DND-41 (cell line): ENCODE results near the gene KLHL8.

Source experiments
- ATAC-seq: fragments of 200-7000 bp; cut with Tn5 transposase; 3 replicates; pipeline ENCODE4 v1.9.1; 2021; ENCODE audit warnings: low read depth; ENCODE audit not compliant: insufficient read depth
- DNase-seq: peaks from one replicate; pipeline ENCODE4 v3.0.0-alpha.2; 2020
- H2AFZ ChIP-seq: 2 replicates; pipeline ENCODE4 v1.6.0; 2012; ENCODE audit warnings: low read depth, low read length
- H3K27ac ChIP-seq: 2 replicates; pipeline ENCODE4 v1.5.1; 2012; ENCODE audit warnings: low read length, inconsistent platforms
- H3K27me3 ChIP-seq: fragments of 200-600 bp; sonication (generic); 2 replicates; pipeline ENCODE4 v1.6.0; 2012; ENCODE audit warnings: low read length, mild to moderate bottlenecking, inconsistent platforms; ENCODE audit not compliant: insufficient read depth, poor library complexity
- H3K36me3 ChIP-seq: 2 replicates; pipeline ENCODE4 v1.5.1; 2012; ENCODE audit warnings: low read length, inconsistent platforms; ENCODE audit not compliant: insufficient read depth
- H3K4me1 ChIP-seq: 2 replicates; pipeline ENCODE4 v1.5.1; 2012; ENCODE audit warnings: mild to moderate bottlenecking, low read length; ENCODE audit not compliant: insufficient read depth
- H3K4me2 ChIP-seq: 2 replicates; pipeline ENCODE4 v1.6.0; 2012; ENCODE audit warnings: mild to moderate bottlenecking, moderate library complexity, low read length, inconsistent platforms; ENCODE audit not compliant: insufficient read depth
- H3K4me3 ChIP-seq, 2 experiments: fragments of 200-600 bp in 1 of 2; shearing (Covaris generic) in 1 of 2; 2 replicates each; pipeline ENCODE4 v1.5.1; 2012 to 2016; ENCODE audit warnings: inconsistent platforms in 2 of 2, low read length in 2 of 2, mild to moderate bottlenecking in 2 of 2, low read depth in 1 of 2, moderate library complexity in 1 of 2
- H3K79me2 ChIP-seq: 2 replicates; pipeline ENCODE4 v1.6.0; 2012; ENCODE audit warnings: low read length, inconsistent platforms; ENCODE audit not compliant: insufficient read depth
- H3K9ac ChIP-seq: 2 replicates; pipeline ENCODE4 v1.6.0; 2012; ENCODE audit warnings: low read depth, mild to moderate bottlenecking, inconsistent platforms, low read length, moderate library complexity
- H3K9me3 ChIP-seq: 2 replicates; pipeline ENCODE4 v1.5.1; 2012; ENCODE audit warnings: low read length, moderate library complexity, mild to moderate bottlenecking, inconsistent platforms; ENCODE audit not compliant: insufficient read depth, severe bottlenecking
- H4K20me1 ChIP-seq: 2 replicates; pipeline ENCODE4 v1.6.0; 2012; ENCODE audit warnings: low read length; ENCODE audit not compliant: insufficient read depth
- CTCF ChIP-seq: IDR thresholded peaks from 2 replicates; pipeline ENCODE4 v1.5.1; 2012; ENCODE audit warnings: borderline replicate concordance, low read length, moderate library complexity, mild to moderate bottlenecking; ENCODE audit not compliant: poor library complexity, severe bottlenecking; ENCODE audit errors: extremely low read depth
- EZH2 ChIP-seq: IDR thresholded peaks from 3 replicates; pipeline ENCODE4 v1.6.1; 2012; ENCODE audit warnings: borderline replicate concordance, low read depth, mild to moderate bottlenecking, moderate library complexity, low read length, inconsistent platforms; ENCODE audit not compliant: severe bottlenecking

The KLHL8 gene

GRCh38 chr4:87129681-87130080 is 90.7 kb downstream of the KLHL8 start:
- Histone ChIP-seq H3K36me3 (peaks cover 100% of the 10 kb centered on the region), H4K20me1 (no peaks in the 10 kb centered on the region), H3K9ac (no peak overlapping the region), H3K9me3 (no peaks in the 10 kb centered on the region), H2AFZ (no peak overlapping the region), H3K27me3 (no peaks in the 10 kb centered on the region), H3K27ac (no peak overlapping the region), H3K4me1 (no peaks in the 10 kb centered on the region), H3K4me2 (no peak overlapping the region), H3K4me3 (no peak overlapping the region), H3K79me2 (no peaks in the 10 kb centered on the region)
- DNase-seq = no peak
- ATAC-seq = no peak
- TF ChIP-seq EZH2 (no peak), CTCF (no peak)

GRCh38 chr4:87128006-87128705 is 92.3 kb downstream of the KLHL8 start:
- no peak for DNase-seq
- no peak overlapping the region for H3K9ac ChIP-seq
- H3K36me3 ChIP-seq = peaks cover 93% of the 10 kb centered on the region
- peaks cover 2% of the 10 kb centered on the region; the same call in 1 of the 2 replicates for H3K79me2 ChIP-seq
- no peak for ATAC-seq
- no peak overlapping the region for H2AFZ ChIP-seq
- H3K4me1 ChIP-seq = no peaks in the 10 kb centered on the region
- no peaks in the 10 kb centered on the region for H4K20me1 ChIP-seq
- H3K9me3 ChIP-seq = no peaks in the 10 kb centered on the region
- no peak overlapping the region for H3K27ac ChIP-seq
- TF ChIP-seq EZH2 (no peak), CTCF (no peak)
- no peak overlapping the region for H3K4me2 ChIP-seq
- no peak overlapping the region for H3K4me3 ChIP-seq
- no peaks in the 10 kb centered on the region for H3K27me3 ChIP-seq

GRCh38 chr4:87126056-87126455 is 94.4 kb downstream of the KLHL8 start:
- Histone ChIP-seq H3K27me3 (no peaks in the 10 kb centered on the region), H3K9ac (no peak overlapping the region), H3K4me3 (no peak overlapping the region), H3K4me1 (no peaks in the 10 kb centered on the region), H3K36me3 (peaks cover 75% of the 10 kb centered on the region), H4K20me1 (0 out of 2 replicates have a peak, but pooled peaks cover 6% of the 10 kb centered on the region), H3K79me2 (peaks cover 11% of the 10 kb centered on the region; the same call in 1 of the 2 replicates), H3K4me2 (no peak overlapping the region), H2AFZ (no peak overlapping the region), H3K9me3 (no peaks in the 10 kb centered on the region), H3K27ac (no peak overlapping the region)
- DNase-seq (no peak), ATAC-seq (no peak)
- TF ChIP-seq CTCF (no peak), EZH2 (no peak)
